Thyroid gland (tissue), 4 donors: ENCODE data around the gene TMCC2.

Experiments
- CTCF ChIP-seq, 6 experiments: fragments of 200-600 bp in 3 of 6; fragments of 450-650 bp in 3 of 6; sonication (generic) in 3 of 6; IDR thresholded peaks; one replicate each; pipeline ENCODE4 v1.5.1; 2016 to 2019; ENCODE audit warnings: antibody characterized with exemption in 6 of 6, mild to moderate bottlenecking in 2 of 6, inconsistent platforms in 1 of 6, moderate library complexity in 1 of 6
- POLR2A ChIP-seq, 2 donors: fragments of 450-650 bp; IDR thresholded peaks; one replicate each; pipeline ENCODE4 v1.6.1; 2017; ENCODE audit warnings: antibody characterized with exemption in 2 of 2, mild to moderate bottlenecking in 2 of 2, moderate library complexity in 1 of 2

DNA sequence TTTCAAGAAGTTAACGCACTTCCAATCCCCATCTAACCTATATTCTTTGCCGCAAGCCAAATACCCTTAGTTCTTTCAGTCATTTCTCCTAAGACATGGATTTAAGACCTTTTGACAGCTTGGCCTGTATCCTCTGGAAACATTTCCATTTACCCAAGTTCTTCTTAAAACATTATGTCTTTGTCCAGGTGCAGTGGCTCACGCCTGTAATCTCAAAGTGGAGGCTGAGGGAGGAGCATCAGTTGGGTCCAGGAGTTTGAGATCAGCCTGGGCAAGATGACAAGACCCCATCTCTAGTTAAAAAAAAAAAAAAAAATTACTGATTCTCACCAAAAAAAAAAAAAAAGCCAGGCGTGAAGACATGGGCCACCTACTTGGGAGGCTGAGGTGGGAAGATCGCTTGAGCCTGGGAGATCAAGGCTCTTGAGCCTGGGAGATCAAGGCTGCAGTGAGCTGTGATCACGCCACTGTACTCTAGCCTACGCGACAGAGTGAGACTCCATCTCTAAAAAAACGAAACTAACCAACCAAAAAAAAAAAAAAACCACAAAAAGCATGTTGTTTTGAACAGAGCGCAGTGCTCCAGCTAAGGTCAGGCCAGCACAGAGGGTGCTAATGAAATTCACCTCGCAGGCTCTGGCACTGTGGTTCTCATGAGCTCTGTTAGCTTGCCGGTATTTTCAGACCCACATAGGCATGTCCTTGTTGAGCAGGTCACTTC, 57.8 kb downstream of the TMCC2 start:
- TF ChIP-seq CTCF (IDR thresholded peaks at IDR 0.05) (no peak), POLR2A (IDR thresholded peaks at IDR 0.05) (peak in 1 of 2 donors; percentile 39)
